Mesendoderm (in vitro differentiated cells): ENCODE measurements around the gene TNFSF12.
A peak's percentile ranks its signal among the peaks of the same experiment; 100 is the strongest.

Experiments used
- DNase-seq: peaks from one replicate; pipeline ENCODE4 v3.0.0; 2013
- H2AK5ac ChIP-seq: 2 replicates; pipeline ENCODE4 v1.6.1; 2013; ENCODE audit warnings: low read length, inconsistent platforms
- H2BK120ac ChIP-seq: 2 replicates; pipeline ENCODE4 v1.6.1; 2013; ENCODE audit warnings: low read depth, mild to moderate bottlenecking, low read length, moderate library complexity, mixed read lengths
- H2BK15ac ChIP-seq: replicated peaks from 2 replicates; pipeline ENCODE4 v1.6.1; 2013; ENCODE audit warnings: low read depth, mild to moderate bottlenecking, moderate library complexity
- H2BK5ac ChIP-seq: 2 replicates; pipeline ENCODE4 v1.6.1; 2013; ENCODE audit warnings: low read length, inconsistent platforms
- H3K18ac ChIP-seq: 2 replicates; pipeline ENCODE4 v1.6.1; 2013; ENCODE audit warnings: mild to moderate bottlenecking, low read length, mixed read lengths
- H3K23ac ChIP-seq: one replicate; pipeline ENCODE4 v1.6.1; 2013; ENCODE audit warnings: low read length
- H3K27ac ChIP-seq: 2 replicates; pipeline ENCODE4 v1.5.1; 2013; ENCODE audit warnings: low read depth, mild to moderate bottlenecking, inconsistent platforms, low read length, moderate library complexity
- H3K27me3 ChIP-seq: 2 replicates; pipeline ENCODE4 v1.6.1; 2013; ENCODE audit warnings: low read length, control low read depth, mild to moderate bottlenecking, inconsistent platforms; ENCODE audit not compliant: insufficient read depth, poor library complexity
- H3K36me3 ChIP-seq: 2 replicates; pipeline ENCODE4 v1.6.1; 2013; ENCODE audit warnings: low read length, inconsistent platforms; ENCODE audit not compliant: control insufficient read depth, insufficient read depth
- H3K4ac ChIP-seq: one replicate; pipeline ENCODE4 v1.6.1; 2013; ENCODE audit warnings: low read depth, mild to moderate bottlenecking, low read length, moderate library complexity
- H3K4me1 ChIP-seq: 2 replicates; pipeline ENCODE4 v1.6.1; 2013; ENCODE audit warnings: low read depth, low read length, inconsistent platforms; ENCODE audit not compliant: control insufficient read depth
- H3K4me2 ChIP-seq: 2 replicates; pipeline ENCODE4 v1.6.1; 2013; ENCODE audit warnings: low read length
- H3K4me3 ChIP-seq: 2 replicates; pipeline ENCODE4 v1.5.1; 2013; ENCODE audit warnings: mild to moderate bottlenecking, low read length
- H3K56ac ChIP-seq: one replicate; pipeline ENCODE4 v1.6.1; 2013; ENCODE audit warnings: low read length
- H3K79me1 ChIP-seq: 2 replicates; pipeline ENCODE4 v1.6.1; 2013; ENCODE audit warnings: low read length, inconsistent platforms
- H3K79me2 ChIP-seq: 2 replicates; pipeline ENCODE4 v1.6.1; 2013; ENCODE audit warnings: mild to moderate bottlenecking, low read length; ENCODE audit not compliant: control insufficient read depth, insufficient read depth
- H3K9ac ChIP-seq: 2 replicates; pipeline ENCODE4 v1.6.1; 2013; ENCODE audit warnings: low read length, inconsistent platforms
- H4K5ac ChIP-seq: one replicate; pipeline ENCODE4 v1.6.1; 2013; ENCODE audit warnings: low read length
- H4K8ac ChIP-seq: one replicate; pipeline ENCODE4 v1.6.1; 2013; ENCODE audit warnings: low read depth, mild to moderate bottlenecking, control low read depth, low read length, moderate library complexity
- WGBS: extraction: QIAGEN DNeasy Blood & Tissue Kit; methylation state at CpG from one replicate; pipeline ENCODE4 v1.1.7; 2013; ENCODE audit warnings: low lambda C conversion rate, missing lambda C conversion rate; ENCODE audit not compliant: insufficient coverage; ENCODE audit errors: extremely low coverage; 5-methylcytosine and 5-hydroxymethylcytosine counted together

The TNFSF12 gene

GRCh38 chr17:7555320-7555948 is 6.6 kb downstream of the TNFSF12 start:
- no peak overlapping the region for H3K4me2 ChIP-seq
- H3K23ac ChIP-seq = no peak overlapping the region
- no peak overlapping the region for H2BK15ac ChIP-seq
- no peaks in the 10 kb centered on the region for H3K79me1 ChIP-seq
- no CpG with 5 or more reads among the region's 10 CpGs for WGBS
- H3K4me1 ChIP-seq = no peaks in the 10 kb centered on the region
- H3K27me3 ChIP-seq = no peaks in the 10 kb centered on the region
- no peak overlapping the region for H3K9ac ChIP-seq
- no peak overlapping the region for H3K4me3 ChIP-seq
- no peak overlapping the region for H3K27ac ChIP-seq
- H3K36me3 ChIP-seq = no peaks in the 10 kb centered on the region
- no peak overlapping the region for H2AK5ac ChIP-seq
- no peaks in the 10 kb centered on the region for H3K79me2 ChIP-seq
- H4K5ac ChIP-seq = no peak overlapping the region
- peak; percentile 51 for DNase-seq
- no peak overlapping the region for H3K4ac ChIP-seq
- no peak overlapping the region for H2BK120ac ChIP-seq
- H3K56ac ChIP-seq = no peak overlapping the region
- no peak overlapping the region for H4K8ac ChIP-seq
- H3K18ac ChIP-seq = no peak overlapping the region
- no peak overlapping the region for H2BK5ac ChIP-seq

GRCh38 chr17:7556627-7557026 is 7.8 kb downstream of the TNFSF12 start:
- Histone ChIP-seq H3K23ac (no peak overlapping the region), H3K9ac (no peak overlapping the region), H3K36me3 (no peaks in the 10 kb centered on the region), H3K27ac (no peak overlapping the region), H2BK120ac (no peak overlapping the region), H4K8ac (no peak overlapping the region), H3K4ac (no peak overlapping the region), H3K4me1 (peaks cover 4% of the 10 kb centered on the region), H3K18ac (no peak overlapping the region), H3K79me2 (no peaks in the 10 kb centered on the region), H2AK5ac (no peak overlapping the region), H3K56ac (no peak overlapping the region), H3K79me1 (no peaks in the 10 kb centered on the region), H2BK15ac (no peak overlapping the region), H3K4me2 (no peak overlapping the region), H2BK5ac (no peak overlapping the region), H3K4me3 (no peak overlapping the region), H3K27me3 (no peaks in the 10 kb centered on the region), H4K5ac (no peak overlapping the region)
- no CpG with 5 or more reads among the region's 12 CpGs for WGBS
- no peak for DNase-seq

GRCh38 chr17:7557147-7557764 is 8.4 kb downstream of the TNFSF12 start:
- no peak overlapping the region for H4K5ac ChIP-seq
- no peak for DNase-seq
- no peaks in the 10 kb centered on the region for H3K27me3 ChIP-seq
- H3K27ac ChIP-seq = no peak overlapping the region
- no CpG with 5 or more reads among the region's 19 CpGs for whole genome bisulfite sequencing
- no peaks in the 10 kb centered on the region for H3K79me1 ChIP-seq
- H3K56ac ChIP-seq = no peak overlapping the region
- no peak overlapping the region for H3K4me3 ChIP-seq
- H2BK5ac ChIP-seq = no peak overlapping the region
- H3K9ac ChIP-seq = no peak overlapping the region
- no peak overlapping the region for H3K18ac ChIP-seq
- H3K4me2 ChIP-seq = no peak overlapping the region
- no peak overlapping the region for H4K8ac ChIP-seq
- no peak overlapping the region for H3K4ac ChIP-seq
- H3K36me3 ChIP-seq = no peaks in the 10 kb centered on the region
- H2BK15ac ChIP-seq = no peak overlapping the region
- peaks cover under 1% of the 10 kb centered on the region for H3K79me2 ChIP-seq
- peaks cover 4% of the 10 kb centered on the region for H3K4me1 ChIP-seq
- no peak overlapping the region for H2AK5ac ChIP-seq
- H2BK120ac ChIP-seq = no peak overlapping the region
- H3K23ac ChIP-seq = no peak overlapping the region

GRCh38 chr17:7557775-7558543 is 9.1 kb downstream of the TNFSF12 start:
- WGBS = no CpG with 5 or more reads among the region's 21 CpGs
- Histone ChIP-seq H3K4me1 (peaks cover 7% of the 10 kb centered on the region), H2BK15ac (no peak overlapping the region), H2BK5ac (no peak overlapping the region), H3K4ac (no peak overlapping the region), H3K4me2 (no peak overlapping the region), H3K4me3 (no peak overlapping the region), H2AK5ac (no peak overlapping the region), H2BK120ac (no peak overlapping the region), H4K5ac (no peak overlapping the region), H3K79me2 (peaks cover 8% of the 10 kb centered on the region), H3K56ac (peak overlapping the region; percentile 73), H3K23ac (no peak overlapping the region), H3K27me3 (no peaks in the 10 kb centered on the region), H4K8ac (no peak overlapping the region), H3K18ac (no peak overlapping the region), H3K36me3 (no peaks in the 10 kb centered on the region), H3K9ac (peak overlapping the region; percentile 25), H3K79me1 (peaks cover 6% of the 10 kb centered on the region), H3K27ac (no peak overlapping the region)
- DNase-seq = peak; percentile 74

- no peak for DNase-seq
- Histone ChIP-seq H3K4me1 (peaks cover 7% of the 10 kb centered on the region), H2BK15ac (no peak within 1 kb of the TSS), H2BK5ac (no peak within 1 kb of the TSS), H4K5ac (no peak within 1 kb of the TSS), H3K79me1 (peaks cover 7% of the 10 kb centered on the region), H4K8ac (no peak within 1 kb of the TSS), H3K4ac (no peak within 1 kb of the TSS), H3K56ac (peak within 1 kb of the TSS; percentile 73), H3K27ac (no peak within 1 kb of the TSS), H3K79me2 (peaks cover 14% of the 10 kb centered on the region), H2BK120ac (no peak within 1 kb of the TSS), H3K4me2 (no peak within 1 kb of the TSS), H3K27me3 (no peaks in the 10 kb centered on the region), H3K4me3 (no peak within 1 kb of the TSS), H2AK5ac (no peak within 1 kb of the TSS), H3K23ac (no peak within 1 kb of the TSS), H3K36me3 (no peaks in the 10 kb centered on the region), H3K9ac (peak within 1 kb of the TSS; percentile 25), H3K18ac (no peak within 1 kb of the TSS)
- no CpG with 5 or more reads among the region's 16 CpGs for WGBS
Observed at GRCh38 chr17:7558544-7559319, 9.9 kb downstream of the TNFSF12 start, which contains the start of gene TNFSF13. TSS of gene TNFSF13 (plus strand) at chr17:7558750. CDS start at chr17:7559040, 290 bp downstream.
